NCI-H2227 (cell line): Measurements from ENCODE around the gene RGS6.

Experiments used
- DNase-seq: peaks from one replicate; lab custom pipeline; 2025; ENCODE audit not compliant: unreplicated experiment; lab: John Stamatoyannopoulos, UW

RGS6 gene

DNA sequence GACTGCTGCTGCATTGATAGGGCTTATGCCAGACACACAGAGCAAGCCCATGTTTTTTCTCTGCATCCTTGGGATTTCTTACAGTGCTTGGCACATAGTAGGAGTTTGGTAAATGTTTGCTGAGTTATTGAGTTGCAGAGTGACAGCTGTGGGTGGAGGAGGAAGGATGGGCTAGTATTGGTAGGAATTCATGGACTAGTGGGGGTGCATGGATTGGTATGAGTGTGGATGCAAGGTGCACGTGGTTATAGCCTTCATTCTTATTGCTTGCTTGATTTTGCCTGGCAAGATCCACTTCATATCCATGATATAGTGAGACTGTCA is 11.4 kb downstream of the RGS6 start:
- DNase-seq = no peak

- DNase-seq = no peak
These were observed 15.8 kb downstream of the RGS6 start for GRCh38 chr14:71947947-71948500.

GRCh38 chr14:71952381-71953363 is 20.4 kb downstream of the RGS6 start:
- no peak for DNase-seq

DNA sequence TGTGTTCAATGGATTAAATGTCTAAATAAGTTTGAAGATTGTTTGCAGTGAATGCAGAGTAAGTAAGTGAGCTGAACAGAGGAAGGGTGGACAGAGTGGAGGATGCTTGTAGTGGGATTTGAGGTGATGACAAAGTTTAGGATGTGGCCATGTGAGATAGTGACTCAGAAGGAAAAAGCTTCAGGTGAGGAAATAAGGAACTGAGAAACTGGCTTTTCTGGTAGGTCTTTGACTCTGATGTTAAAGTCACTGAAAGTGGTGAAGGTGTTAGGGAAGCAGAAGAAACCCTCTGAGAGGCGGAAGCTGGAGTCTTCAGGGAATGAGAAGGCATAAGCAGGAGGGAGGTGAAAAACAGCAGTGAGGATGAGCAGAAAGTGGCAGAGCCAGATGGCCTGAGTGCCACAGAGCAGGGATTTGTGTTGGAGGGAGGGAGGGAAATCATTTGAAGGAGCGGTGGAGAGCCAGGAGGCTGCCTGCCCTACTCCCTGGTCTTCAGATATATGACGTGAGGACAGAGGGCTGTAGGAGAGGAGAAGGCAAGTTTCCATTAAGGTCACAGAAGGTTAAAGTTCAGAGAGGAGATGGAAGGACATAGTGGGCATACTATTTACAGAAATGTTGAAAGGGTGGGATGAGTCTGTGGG is 24.8 kb downstream of the RGS6 start:
- DNase-seq = no peak

GRCh38 chr14:71959055-71959454 is 26.8 kb downstream of the RGS6 start:
- no peak for DNase-seq

DNA sequence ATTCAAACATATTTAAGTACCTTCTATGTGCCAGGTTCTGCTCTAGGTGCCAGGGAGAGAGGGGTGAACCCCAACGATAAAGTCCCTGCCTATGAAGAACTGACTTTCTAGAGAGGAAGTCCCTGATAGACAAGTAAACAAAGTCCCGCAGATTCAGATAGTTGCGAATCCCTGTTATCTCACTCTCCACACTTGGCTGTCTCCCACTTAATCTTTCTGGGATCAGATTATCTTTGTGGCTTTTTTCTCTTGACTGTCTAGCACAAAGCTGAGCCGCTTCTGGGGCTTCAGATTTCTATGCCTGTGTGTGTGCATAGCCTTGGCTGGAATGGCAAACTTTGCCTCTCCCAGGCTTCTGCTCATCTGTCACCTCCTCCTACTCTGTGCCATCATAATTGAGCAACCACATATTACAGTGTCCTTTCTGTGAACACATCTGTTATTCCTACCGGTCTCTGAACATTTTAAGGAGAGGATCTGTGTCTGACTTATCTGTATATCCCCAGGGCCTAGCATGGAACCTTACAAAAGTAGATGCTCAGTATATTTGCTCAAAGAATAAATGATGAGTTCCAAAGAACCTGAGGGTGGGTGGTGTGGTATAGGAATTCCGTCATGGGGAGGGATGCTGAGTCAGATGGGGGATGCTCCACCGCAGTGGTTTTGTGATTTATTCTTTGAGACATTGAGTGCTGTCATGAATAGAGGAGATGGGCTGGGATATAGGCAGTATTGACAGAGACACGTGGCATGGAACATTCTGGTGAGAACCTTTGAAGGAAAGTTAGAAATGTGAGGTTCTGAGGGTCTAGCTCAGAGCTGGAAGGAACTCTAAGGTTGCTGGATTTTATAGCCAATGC is 28.5 kb downstream of the RGS6 start:
- no peak for DNase-seq

DNA sequence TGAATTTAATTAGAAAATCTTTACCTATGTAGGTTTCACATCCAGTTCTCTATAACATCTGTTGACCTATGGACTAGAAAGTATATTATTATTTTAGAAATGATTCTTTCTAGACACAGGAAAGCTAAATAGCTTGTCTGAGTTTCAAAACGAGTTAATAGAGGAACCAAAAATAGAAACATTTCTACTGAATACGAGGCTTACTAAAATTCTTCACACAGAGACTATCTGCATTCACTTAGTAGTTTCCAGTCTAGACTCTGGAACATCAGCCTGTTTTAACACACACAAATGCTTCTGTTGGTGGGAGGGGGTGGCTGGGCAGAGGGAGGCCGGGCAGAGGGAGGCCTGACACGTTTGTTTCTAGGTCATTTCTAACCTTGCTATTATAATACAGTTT is 29.7 kb downstream of the RGS6 start:
- no peak for DNase-seq

GRCh38 chr14:71964716-71965115 is 32.5 kb downstream of the RGS6 start:
- DNase-seq = no peak

DNA sequence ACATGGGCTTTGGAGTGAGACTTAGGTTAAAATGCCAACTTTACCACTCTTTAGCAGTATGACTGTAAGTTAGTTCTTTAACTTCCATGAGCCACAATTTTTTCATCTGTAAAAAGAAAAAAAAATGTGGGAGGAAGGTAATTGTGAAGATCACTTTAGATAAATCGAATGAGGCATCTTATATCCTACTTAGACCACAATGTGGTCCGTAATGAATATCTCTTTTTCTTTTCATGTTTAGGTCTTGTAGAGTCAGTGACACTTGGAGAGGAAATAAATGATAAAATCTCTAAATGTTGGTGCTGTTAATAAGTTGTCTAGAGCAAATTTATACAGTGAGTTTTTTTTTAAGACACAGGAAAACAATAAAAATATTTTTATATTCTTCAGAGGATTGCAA is 34.3 kb downstream of the RGS6 start:
- DNase-seq = no peak

- DNase-seq = no peak
These were observed 35.5 kb downstream of the RGS6 start for GRCh38 chr14:71967704-71968103.

- no peak for DNase-seq
These were observed 38.0 kb downstream of the RGS6 start for GRCh38 chr14:71970272-71970671.

DNA sequence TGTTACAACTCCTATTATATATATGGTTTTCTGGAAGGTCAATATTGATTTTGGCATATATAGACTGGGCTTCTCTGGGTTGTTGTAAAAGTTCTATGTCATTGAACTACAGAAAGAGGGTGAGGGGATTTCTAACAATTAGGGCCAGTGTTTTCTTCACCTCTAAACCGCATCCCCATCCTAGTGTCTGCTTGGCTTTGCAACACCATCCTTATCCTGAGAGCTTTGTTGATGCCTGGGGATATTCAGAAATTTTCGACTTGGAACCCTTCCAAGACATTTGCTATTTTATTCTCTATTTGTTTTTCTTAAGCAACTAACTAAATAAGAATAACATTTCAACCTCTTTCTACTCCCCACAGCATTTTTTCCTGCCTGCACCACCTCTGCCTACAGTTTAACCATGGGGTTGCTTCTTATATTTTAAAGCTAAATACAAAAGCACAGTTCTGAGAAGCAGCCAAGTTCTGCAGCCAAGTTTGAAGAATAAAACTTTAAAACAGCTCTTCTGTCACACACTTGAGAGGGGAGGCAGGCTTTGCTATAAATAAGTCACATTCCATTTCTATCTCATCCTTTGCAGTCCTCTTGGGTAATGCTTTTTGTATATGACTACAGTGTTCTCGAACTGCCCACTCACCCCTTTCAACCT is 53.4 kb downstream of the RGS6 start:
- no peak for DNase-seq

DNA sequence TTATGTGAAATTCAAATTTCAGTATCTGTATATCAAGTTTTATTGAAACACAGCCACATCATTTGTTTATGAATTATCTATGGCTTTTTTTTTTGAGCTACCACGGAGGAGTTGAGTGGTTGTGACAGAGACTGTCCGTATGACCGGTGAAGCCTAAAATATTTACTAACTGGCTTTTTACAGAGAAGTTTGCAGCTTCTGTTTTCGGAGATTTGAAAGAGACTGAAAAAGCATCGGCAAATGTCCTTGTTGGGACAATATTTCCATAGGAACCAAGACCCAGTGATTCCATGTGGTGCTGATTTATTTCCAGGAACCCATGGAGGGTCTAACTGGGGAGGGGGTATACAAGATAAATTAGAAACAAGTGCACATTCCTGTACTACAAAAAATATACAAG is 56.2 kb downstream of the RGS6 start:
- DNase-seq = no peak

DNA sequence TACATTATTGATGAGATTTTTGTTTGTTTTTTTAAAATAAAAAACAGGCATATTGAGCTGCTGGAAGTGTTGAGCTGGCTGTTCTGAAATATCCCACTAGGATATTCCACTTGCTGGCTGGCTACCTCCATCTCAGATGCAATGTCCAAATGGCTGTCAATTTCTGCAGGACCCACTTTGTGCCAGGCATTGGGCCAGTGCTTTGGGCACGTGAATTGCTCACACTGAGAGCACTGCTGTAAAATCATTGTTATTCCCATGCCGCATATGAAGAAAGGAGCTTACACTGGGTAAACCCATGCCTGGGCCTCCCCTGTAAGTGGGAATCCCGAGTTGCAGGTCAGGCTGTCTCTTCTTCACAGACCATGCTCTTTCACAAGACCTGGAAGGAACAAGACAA is 56.7 kb downstream of the RGS6 start:
- DNase-seq = no peak

DNA sequence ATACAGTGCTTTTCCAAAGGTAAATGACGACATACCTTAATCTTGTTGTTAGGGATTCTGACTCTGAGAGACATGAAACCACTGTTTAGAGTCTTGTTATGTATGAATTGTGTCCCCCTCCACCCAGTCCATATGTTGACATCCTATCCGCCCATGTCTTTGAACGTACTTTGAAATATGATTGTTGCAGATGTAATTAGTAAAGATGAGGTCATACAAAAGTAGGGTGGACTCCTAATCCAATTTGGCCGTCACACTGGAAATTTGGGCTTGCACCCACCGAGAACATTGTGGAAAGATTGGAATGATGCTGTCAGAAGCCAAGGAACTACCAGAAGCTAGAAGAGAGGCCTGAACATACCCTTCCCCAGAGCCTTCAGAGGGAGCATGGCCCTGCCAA is 62.2 kb downstream of the RGS6 start:
- DNase-seq = no peak

GRCh38 chr14:71995741-71996140 is 63.5 kb downstream of the RGS6 start:
- no peak for DNase-seq

- DNase-seq = no peak
These were observed 64.4 kb downstream of the RGS6 start for GRCh38 chr14:71996610-71997009.

GRCh38 chr14:72000907-72001306 is 68.7 kb downstream of the RGS6 start:
- no peak for DNase-seq

- no peak for DNase-seq
These were observed 70.5 kb downstream of the RGS6 start for GRCh38 chr14:72002731-72003130.

- DNase-seq = no peak
These were observed 76.4 kb downstream of the RGS6 start for GRCh38 chr14:72008666-72009065.

DNA sequence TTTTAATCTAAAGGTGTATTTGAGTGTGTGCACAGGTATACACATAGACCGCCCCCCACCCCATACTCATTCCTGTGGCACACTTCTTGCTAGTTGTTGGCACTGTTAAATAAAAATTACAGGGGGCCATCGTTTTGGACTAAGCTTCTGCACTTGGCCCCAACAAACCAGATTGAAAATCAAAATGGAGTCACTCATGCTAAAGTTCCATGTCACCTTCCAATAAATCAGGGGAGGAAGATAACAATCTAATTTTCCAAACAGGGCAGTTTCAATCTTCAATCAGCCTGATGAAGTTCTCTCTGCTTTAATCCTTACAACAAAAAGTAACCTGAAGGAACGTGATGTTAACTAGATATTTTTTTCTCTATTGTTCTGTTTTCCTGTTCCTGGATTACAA is 78.2 kb downstream of the RGS6 start:
- no peak for DNase-seq
